WTC11 (cell line): ENCODE measurements around the gene PLEKHA5. TPM values are rescaled to one million over a fixed set of nuclear protein-coding genes. Genes with fewer than 3 reads are reported as not detected.

Experiments
- ATAC-seq: fragments of 200-7000 bp; cut with Tn5 transposase; 2 replicates; pipeline ENCODE4 v1.10.0; 2021; ENCODE audit warnings: mild to moderate bottlenecking, moderate library complexity
- CTCF ChIA-PET: fragments of 300-600 bp; sonication (Branson Sonifier 250); formaldehyde crosslinking; loops from one replicate; lab custom pipeline; 2021; ENCODE audit warnings: antibody characterized with exemption; lab: Charles Lee
- POLR2A ChIA-PET: fragments of 350-600 bp; sonication (Branson Sonifier 250); formaldehyde crosslinking; loops from one replicate; lab custom pipeline; 2021; ENCODE audit warnings: antibody characterized with exemption; lab: Charles Lee
- DNase-seq: peaks from one replicate; pipeline ENCODE4 v3.0.0; 2021; ENCODE audit warnings: low spot score
- H3K27ac Mint-ChIP-seq: 2 replicates; pipeline ENCODE4 v1.8.0; 2021; ENCODE audit warnings: mixed read lengths
- H3K27me3 Mint-ChIP-seq: 2 replicates; pipeline ENCODE4 v1.8.0; 2021; ENCODE audit warnings: low read depth, mild to moderate bottlenecking, moderate library complexity, mixed read lengths
- H3K36me3 Mint-ChIP-seq: 2 replicates; pipeline ENCODE4 v1.8.0; 2021; ENCODE audit warnings: mixed read lengths
- H3K4me1 Mint-ChIP-seq: 2 replicates; pipeline ENCODE4 v1.8.0; 2022; ENCODE audit warnings: mixed read lengths
- H3K4me3 Mint-ChIP-seq: 2 replicates; pipeline ENCODE4 v1.8.0; 2021; ENCODE audit warnings: mild to moderate bottlenecking, moderate library complexity, mixed read lengths
- H3K9me3 Mint-ChIP-seq: 2 replicates; pipeline ENCODE4 v1.8.0; 2021; ENCODE audit warnings: mixed read lengths
- CREM ChIP-seq: sonication (generic); formaldehyde crosslinking; IDR thresholded peaks from 2 replicates; pipeline ENCODE4 v1.8.1; 2022; ENCODE audit warnings: mild to moderate bottlenecking, missing genetic modification reagents, moderate library complexity
- FOXK1 ChIP-seq: sonication (generic); formaldehyde crosslinking; IDR thresholded peaks from 2 replicates; pipeline ENCODE4 v1.8.0; 2022; ENCODE audit warnings: mild to moderate bottlenecking, moderate library complexity, missing genetic modification reagents
- MLX ChIP-seq: sonication (generic); formaldehyde crosslinking; IDR thresholded peaks from 2 replicates; pipeline ENCODE4 v1.8.1; 2023; ENCODE audit warnings: mild to moderate bottlenecking, missing genetic modification reagents, moderate library complexity
- MYBL2 ChIP-seq: sonication (generic); formaldehyde crosslinking; IDR thresholded peaks from 2 replicates; pipeline ENCODE4 v1.8.1; 2023; ENCODE audit warnings: mild to moderate bottlenecking, moderate library complexity, missing genetic modification reagents
- NR3C1 ChIP-seq: sonication (generic); formaldehyde crosslinking; conservative IDR thresholded peaks from 2 replicates; pipeline ENCODE4 v1.8.1; 2023; ENCODE audit warnings: low read depth, mild to moderate bottlenecking, missing genetic modification reagents
- RORB ChIP-seq: fragments of 250-450 bp; sonication (Bioruptor Pico); IDR thresholded peaks from 2 replicates; pipeline ENCODE4 v1.9.0; 2021; ENCODE audit warnings: mild to moderate bottlenecking
- SMAD4 ChIP-seq: sonication (generic); formaldehyde crosslinking; IDR thresholded peaks from 2 replicates; pipeline ENCODE4 v1.8.0; 2022; ENCODE audit warnings: mild to moderate bottlenecking, missing genetic modification reagents
- STAT6 ChIP-seq: sonication (generic); formaldehyde crosslinking; conservative IDR thresholded peaks from 2 replicates; pipeline ENCODE4 v1.8.1; 2023; ENCODE audit warnings: mild to moderate bottlenecking, low read depth, missing genetic modification reagents, moderate library complexity
- TCF7 ChIP-seq: sonication (generic); formaldehyde crosslinking; IDR thresholded peaks from 2 replicates; pipeline ENCODE4 v1.8.0; 2022; ENCODE audit warnings: mild to moderate bottlenecking, low read depth, missing genetic modification reagents, moderate library complexity
- TEAD1 ChIP-seq: sonication (generic); formaldehyde crosslinking; IDR thresholded peaks from 2 replicates; pipeline ENCODE4 v1.8.0; 2022; ENCODE audit warnings: mild to moderate bottlenecking, missing genetic modification reagents
- TP53 ChIP-seq: sonication (generic); formaldehyde crosslinking; IDR thresholded peaks from 2 replicates; pipeline ENCODE4 v1.8.1; 2023; ENCODE audit warnings: mild to moderate bottlenecking, missing genetic modification reagents
- ZNF263 ChIP-seq: sonication (generic); formaldehyde crosslinking; IDR thresholded peaks from 2 replicates; pipeline ENCODE4 v1.8.1; 2022; ENCODE audit warnings: low read depth, mild to moderate bottlenecking, moderate library complexity, missing genetic modification reagents
- total RNA-seq: library from RNA; stranded (reverse); gene quantifications from 3 replicates; pipeline ENCODE4 v1.2.3, GENCODE V29; 2021
- TF ChIP-seq, protein P1 (sequence below): sonication (generic); formaldehyde crosslinking; IDR thresholded peaks from 2 replicates; pipeline ENCODE4 v1.8.1; 2022; ENCODE audit warnings: missing genetic modification reagents, borderline replicate concordance
- TF ChIP-seq, protein P2 (sequence below): sonication (generic); formaldehyde crosslinking; IDR thresholded peaks from 2 replicates; pipeline ENCODE4 v1.8.1; 2023; ENCODE audit warnings: mild to moderate bottlenecking, missing genetic modification reagents, moderate library complexity
- TF ChIP-seq, protein P3 (sequence below): fragments of 250-450 bp; sonication (Bioruptor Pico); conservative IDR thresholded peaks from 2 replicates; pipeline ENCODE4 v1.9.0; 2021; ENCODE audit warnings: mild to moderate bottlenecking

Gene PLEKHA5
- total RNA-seq, 1 experiment from 2014 or later, result 61.1 TPM

- CTCF ChIA-PET, result no interaction called here
- Mint-ChIP-seq H3K27ac (no peak overlapping the region), H3K27me3 (no peaks in the 10 kb centered on the region), H3K4me1 (peaks cover 23% of the 10 kb centered on the region), H3K4me3 (no peak overlapping the region), H3K9me3 (no peaks in the 10 kb centered on the region), H3K36me3 (no peaks in the 10 kb centered on the region)
- POLR2A ChIA-PET, result no interaction called here
- TF ChIP-seq ZNF263 (CRISPR knock-in tag) (no peak), MYBL2 (CRISPR knock-in tag) (no peak), CREM (CRISPR knock-in tag) (no peak), TCF7 (CRISPR knock-in tag) (no peak), RORB (no peak), TP53 (CRISPR knock-in tag) (no peak)
- TF ChIP-seq, protein P1, sequence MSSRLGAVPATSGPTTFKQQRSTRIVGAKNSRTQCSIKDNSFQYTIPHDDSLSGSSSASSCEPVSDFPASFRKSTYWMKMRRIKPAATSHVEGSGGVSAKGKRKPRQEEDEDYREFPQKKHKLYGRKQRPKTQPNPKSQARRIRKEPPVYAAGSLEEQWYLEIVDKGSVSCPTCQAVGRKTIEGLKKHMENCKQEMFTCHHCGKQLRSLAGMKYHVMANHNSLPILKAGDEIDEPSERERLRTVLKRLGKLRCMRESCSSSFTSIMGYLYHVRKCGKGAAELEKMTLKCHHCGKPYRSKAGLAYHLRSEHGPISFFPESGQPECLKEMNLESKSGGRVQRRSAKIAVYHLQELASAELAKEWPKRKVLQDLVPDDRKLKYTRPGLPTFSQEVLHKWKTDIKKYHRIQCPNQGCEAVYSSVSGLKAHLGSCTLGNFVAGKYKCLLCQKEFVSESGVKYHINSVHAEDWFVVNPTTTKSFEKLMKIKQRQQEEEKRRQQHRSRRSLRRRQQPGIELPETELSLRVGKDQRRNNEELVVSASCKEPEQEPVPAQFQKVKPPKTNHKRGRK (CRISPR knock-in tag), result no peak
- TF ChIP-seq, protein P2, sequence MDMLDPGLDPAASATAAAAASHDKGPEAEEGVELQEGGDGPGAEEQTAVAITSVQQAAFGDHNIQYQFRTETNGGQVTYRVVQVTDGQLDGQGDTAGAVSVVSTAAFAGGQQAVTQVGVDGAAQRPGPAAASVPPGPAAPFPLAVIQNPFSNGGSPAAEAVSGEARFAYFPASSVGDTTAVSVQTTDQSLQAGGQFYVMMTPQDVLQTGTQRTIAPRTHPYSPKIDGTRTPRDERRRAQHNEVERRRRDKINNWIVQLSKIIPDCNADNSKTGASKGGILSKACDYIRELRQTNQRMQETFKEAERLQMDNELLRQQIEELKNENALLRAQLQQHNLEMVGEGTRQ (CRISPR knock-in tag), result no peak
- ATAC-seq (no peak), DNase-seq (no peak)
Observed at GRCh38 chr12:19105463-19105862, 24.1 kb upstream of the PLEKHA5 start.

GRCh38 chr12:19107750-19108149 is 21.8 kb upstream of the PLEKHA5 start:
- CTCF ChIA-PET, result interaction anchor here (0.6 kb wide), 1 partner anchor 469 kb away, joined by 4 read pairs; no protein-coding TSS in a partner anchor
- POLR2A ChIA-PET, result no interaction called here

More at GRCh38 chr12:19107750-19108149, 21.8 kb upstream of the PLEKHA5 start:
- no peaks in the 10 kb centered on the region for H3K9me3 Mint-ChIP-seq
- DNase-seq (peak; percentile 12), ATAC-seq (no peak; the same call in 1 of the 2 replicates)
- H3K36me3 Mint-ChIP-seq, result no peaks in the 10 kb centered on the region
- peaks cover 20% of the 10 kb centered on the region for H3K4me1 Mint-ChIP-seq
- H3K27ac Mint-ChIP-seq, result no peak overlapping the region
- H3K4me3 Mint-ChIP-seq, result no peak overlapping the region
- TF ChIP-seq NR3C1 (CRISPR knock-in tag) (no peak), MYBL2 (CRISPR knock-in tag) (no peak), CREM (CRISPR knock-in tag) (no peak), SMAD4 (no peak), STAT6 (CRISPR knock-in tag) (no peak), FOXK1 (CRISPR knock-in tag) (no peak), MLX (CRISPR knock-in tag) (no peak), TEAD1 (no peak)
- TF ChIP-seq, protein P3, sequence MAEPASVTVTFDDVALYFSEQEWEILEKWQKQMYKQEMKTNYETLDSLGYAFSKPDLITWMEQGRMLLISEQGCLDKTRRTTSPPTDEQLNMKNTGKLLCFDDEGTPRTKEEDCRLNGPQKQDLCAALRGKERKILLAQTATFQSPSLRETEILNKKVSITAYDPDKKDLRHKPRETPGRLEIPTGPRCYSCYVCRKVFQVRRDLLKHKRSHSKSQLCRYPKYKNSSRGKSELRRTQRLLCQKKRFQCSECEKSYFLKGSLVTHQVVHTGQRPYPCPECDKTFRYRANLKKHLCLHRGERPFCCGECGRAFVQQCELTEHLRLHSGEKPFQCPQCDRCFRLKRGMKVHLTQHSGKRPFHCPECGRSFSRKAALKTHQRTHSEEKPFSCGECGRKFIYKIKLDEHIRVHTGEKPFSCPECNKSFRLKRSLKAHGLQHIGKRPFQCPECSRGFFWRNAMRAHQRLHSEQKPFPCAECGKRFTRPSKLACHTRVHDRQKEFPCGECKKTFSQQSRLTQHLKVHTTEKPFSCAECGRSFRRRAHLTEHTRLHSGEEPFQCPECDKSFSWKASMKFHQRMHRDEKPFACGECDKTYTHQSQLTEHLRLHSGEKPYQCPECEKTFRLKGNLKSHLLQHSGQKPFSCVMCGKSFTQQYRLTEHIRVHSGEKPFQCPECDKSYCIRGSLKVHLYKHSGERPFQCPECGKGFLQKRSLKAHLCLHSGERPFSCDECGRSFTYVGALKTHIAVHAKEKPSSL (CRISPR knock-in tag), result no peak
- H3K27me3 Mint-ChIP-seq, result no peaks in the 10 kb centered on the region
